HepG2 (cell line): ENCODE data around the gene LIF. TPM values are rescaled to one million over a fixed set of nuclear protein-coding genes. Genes with fewer than 3 reads are reported as not detected.

Experiments used
- AGO1 ChIP-seq: fragments of 200-400 bp; formaldehyde crosslinking; IDR thresholded peaks from 2 replicates; pipeline ENCODE4 v1.6.1; 2017; ENCODE audit warnings: mild to moderate bottlenecking, low read depth, low read length, moderate library complexity; ENCODE audit not compliant: poor library complexity, severe bottlenecking
- ATF5 ChIP-seq: sonication (generic); formaldehyde crosslinking; IDR thresholded peaks from 2 replicates; pipeline ENCODE4 v1.4.0; 2020; ENCODE audit warnings: mild to moderate bottlenecking, low read depth, missing genetic modification reagents
- FOXM1 ChIP-seq: sonication (generic); formaldehyde crosslinking; IDR thresholded peaks from 2 replicates; pipeline ENCODE4 v1.5.0; 2020; ENCODE audit warnings: missing genetic modification reagents
- FOXP1 ChIP-seq, 2 experiments: fragments of 450-650 bp in 1 of 2; IDR thresholded peaks; 2 replicates each; pipeline ENCODE4 v1.6.1; 2017 to 2018; ENCODE audit warnings: antibody characterized with exemption in 1 of 2
- GABPB1 ChIP-seq: IDR thresholded peaks from 2 replicates; pipeline ENCODE4 v1.6.1; 2016; ENCODE audit warnings: mild to moderate bottlenecking, missing genetic modification reagents, moderate library complexity, missing compliant biosample characterization
- KDM1A ChIP-seq: IDR thresholded peaks from 2 replicates; pipeline ENCODE4 v1.6.1; 2016; ENCODE audit warnings: missing compliant biosample characterization
- MAFG ChIP-seq: sonication (generic); formaldehyde crosslinking; IDR thresholded peaks from 2 replicates; pipeline ENCODE4 v1.5.1; 2020; ENCODE audit warnings: mild to moderate bottlenecking, missing genetic modification reagents
- MBNL3 ChIP-seq: fragments of 250-450 bp; sonication (Bioruptor Pico); conservative IDR thresholded peaks from 2 replicates; pipeline ENCODE4 v1.8.0; 2022; ENCODE audit warnings: mild to moderate bottlenecking, inconsistent platforms
- NFIC ChIP-seq: IDR thresholded peaks from 2 replicates; pipeline ENCODE4 v1.6.1; 2012; ENCODE audit warnings: mild to moderate bottlenecking, low read length, inconsistent platforms
- NKX3-1 ChIP-seq: sonication (generic); formaldehyde crosslinking; IDR thresholded peaks from 2 replicates; pipeline ENCODE4 v1.5.0; 2020; ENCODE audit warnings: missing genetic modification reagents
- NRL ChIP-seq: sonication (generic); formaldehyde crosslinking; IDR thresholded peaks from 2 replicates; pipeline ENCODE4 v1.5.0; 2020; ENCODE audit warnings: missing genetic modification reagents, mild to moderate bottlenecking, moderate library complexity, borderline replicate concordance
- RELA ChIP-seq: sonication (generic); formaldehyde crosslinking; IDR thresholded peaks from 2 replicates; pipeline ENCODE4 v1.4.0; 2020; ENCODE audit warnings: missing genetic modification reagents
- ZHX1 ChIP-seq: sonication (generic); formaldehyde crosslinking; IDR thresholded peaks from 2 replicates; pipeline ENCODE4 v1.8.1; 2022; ENCODE audit warnings: low read depth, mild to moderate bottlenecking, missing genetic modification reagents
- ZNF10 ChIP-seq: sonication (generic); formaldehyde crosslinking; IDR thresholded peaks from 2 replicates; pipeline ENCODE4 v1.4.0; 2020; ENCODE audit warnings: mild to moderate bottlenecking, low read depth, missing genetic modification reagents, borderline replicate concordance
- ZNF460 ChIP-seq: sonication (generic); formaldehyde crosslinking; IDR thresholded peaks from 2 replicates; pipeline ENCODE4 v1.5.1; 2020; ENCODE audit warnings: missing genetic modification reagents, mild to moderate bottlenecking, borderline replicate concordance
- ZNF484 ChIP-seq: sonication (generic); formaldehyde crosslinking; IDR thresholded peaks from 2 replicates; pipeline ENCODE4 v1.5.1; 2020; ENCODE audit warnings: mild to moderate bottlenecking, low read depth, missing genetic modification reagents, borderline replicate concordance
- ZNF710 ChIP-seq: sonication (generic); formaldehyde crosslinking; IDR thresholded peaks from 2 replicates; pipeline ENCODE4 v1.5.0; 2020; ENCODE audit warnings: mild to moderate bottlenecking, missing genetic modification reagents, borderline replicate concordance
- ZNF768 ChIP-seq: sonication (generic); formaldehyde crosslinking; IDR thresholded peaks from 2 replicates; pipeline ENCODE4 v1.4.0; 2020; ENCODE audit warnings: missing genetic modification reagents
- ZNF800 ChIP-seq: sonication (generic); formaldehyde crosslinking; IDR thresholded peaks from 2 replicates; pipeline ENCODE4 v1.4.0; 2020; ENCODE audit warnings: missing genetic modification reagents
- ZNF850 ChIP-seq: sonication (generic); formaldehyde crosslinking; conservative IDR thresholded peaks from 2 replicates; pipeline ENCODE4 v1.9.0; 2021; ENCODE audit warnings: mild to moderate bottlenecking, missing genetic modification reagents
- polyA plus RNA-seq, 8 experiments: library from polyadenylated mRNA; depleted of rRNA in 3 of 8; stranded (reverse) in 7 of 8; unstranded in 1 of 8; fragments of >200 nt; fragmentation: Illumina TruSeq in 4 of 8; extraction: Trizol in 4 of 8; gene quantifications; 2 replicates each; pipeline versions ENCODE4 v1.2.1 to v1.2.3, GENCODE V29; 2011 to 2016; ENCODE audit warnings: low read depth in 4 of 8, missing spikeins in 1 of 8, mixed read lengths in 1 of 8; ENCODE audit not compliant: insufficient read depth in 1 of 8
- total RNA-seq, 5 experiments: library from RNA; depleted of rRNA; stranded (reverse); fragments of >200 nt; fragmentation: Illumina TruSeq; extraction: Trizol; gene quantifications; 2 replicates each; pipeline ENCODE4 v1.2.3, GENCODE V29; 2016; ENCODE audit warnings: low read depth in 1 of 5
- TF ChIP-seq, protein P1 (sequence below): sonication (generic); formaldehyde crosslinking; IDR thresholded peaks from 2 replicates; pipeline ENCODE4 v1.8.0; 2022; ENCODE audit warnings: mild to moderate bottlenecking, missing genetic modification reagents, moderate library complexity

Gene LIF
- total and polyA plus RNA-seq, 2 of the 13 experiments (the other 11 are each of a cell fraction or from before 2014, with no cell fraction given), result 3.6 to 8.5 TPM

DNA sequence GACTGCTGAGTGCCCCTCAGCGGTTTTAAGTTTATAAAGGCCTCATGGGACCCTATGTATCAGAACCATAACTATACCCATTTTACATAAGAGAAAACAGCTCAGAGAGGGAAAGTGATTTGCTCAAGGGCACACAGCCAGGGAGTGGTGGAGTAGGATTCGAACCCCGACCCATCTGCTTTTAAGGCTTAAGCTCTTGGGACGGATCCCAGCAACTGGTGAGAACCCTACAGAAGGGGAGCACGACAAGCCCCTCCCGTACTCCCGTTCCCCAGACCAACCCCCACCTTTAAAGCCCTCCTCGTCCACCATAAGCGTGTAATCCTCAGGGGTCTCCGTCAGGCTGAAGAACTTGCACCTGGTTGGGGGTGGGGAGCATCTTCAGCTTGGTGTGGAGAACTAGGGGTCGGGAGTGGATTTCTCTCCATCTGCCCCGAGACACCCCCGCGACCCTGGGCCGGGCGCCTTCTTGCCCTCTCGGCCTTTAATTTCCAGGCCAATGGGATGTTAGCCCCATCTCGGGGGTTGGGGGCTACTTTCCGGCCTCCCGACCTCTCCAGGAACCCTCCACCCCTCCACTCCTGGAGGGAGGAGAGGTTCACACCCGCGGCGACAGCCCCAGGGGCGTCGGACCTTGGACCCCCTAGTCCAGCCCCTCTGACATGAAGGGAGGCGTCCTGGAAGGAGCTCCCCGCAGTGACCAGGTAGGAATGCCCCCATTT is 42.0 kb upstream of the LIF start (continued):
- 0 out of 2 replicates have a peak, but pooled peaks have one; percentile 38 for TF ChIP-seq KDM1A (CRISPR knock-in tag)
- no peak for TF ChIP-seq NFIC
- TF ChIP-seq ZNF10 (CRISPR knock-in tag), result no peak
- TF ChIP-seq GABPB1, result no peak
- no peak for TF ChIP-seq ZNF710 (CRISPR knock-in tag)
- no peak for TF ChIP-seq ATF5
- TF ChIP-seq MBNL3 (CRISPR knock-in tag), result no peak
- TF ChIP-seq NKX3-1 (CRISPR knock-in tag), result no peak
- TF ChIP-seq, protein P1, sequence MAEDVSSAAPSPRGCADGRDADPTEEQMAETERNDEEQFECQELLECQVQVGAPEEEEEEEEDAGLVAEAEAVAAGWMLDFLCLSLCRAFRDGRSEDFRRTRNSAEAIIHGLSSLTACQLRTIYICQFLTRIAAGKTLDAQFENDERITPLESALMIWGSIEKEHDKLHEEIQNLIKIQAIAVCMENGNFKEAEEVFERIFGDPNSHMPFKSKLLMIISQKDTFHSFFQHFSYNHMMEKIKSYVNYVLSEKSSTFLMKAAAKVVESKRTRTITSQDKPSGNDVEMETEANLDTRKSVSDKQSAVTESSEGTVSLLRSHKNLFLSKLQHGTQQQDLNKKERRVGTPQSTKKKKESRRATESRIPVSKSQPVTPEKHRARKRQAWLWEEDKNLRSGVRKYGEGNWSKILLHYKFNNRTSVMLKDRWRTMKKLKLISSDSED (CRISPR knock-in tag), result no peak
- TF ChIP-seq MAFG (CRISPR knock-in tag), result no peak
- 0 out of 2 replicates have a peak, but pooled peaks have one; percentile 21 for TF ChIP-seq ZNF850 (CRISPR knock-in tag)
- 0 out of 2 replicates have a peak, but pooled peaks have one; percentile 45 for TF ChIP-seq NRL (CRISPR knock-in tag)
- TF ChIP-seq FOXM1 (CRISPR knock-in tag), result no peak
- TF ChIP-seq ZNF484 (CRISPR knock-in tag), result no peak
- no peak for TF ChIP-seq ZHX1 (CRISPR knock-in tag)
- TF ChIP-seq ZNF768, result peak; percentile 90
- no peak for TF ChIP-seq RELA
- no peak for TF ChIP-seq FOXP1 (IDR thresholded peaks at IDR 0.05)
- no peak for TF ChIP-seq FOXP1 (CRISPR knock-in tag; IDR thresholded peaks at IDR 0.05)
- TF ChIP-seq AGO1, result no peak
- TF ChIP-seq ZNF460, result no peak; the same call in 1 of the 2 replicates
- 0 out of 2 replicates have a peak, but pooled peaks have one; percentile 9 for TF ChIP-seq ZNF800 (CRISPR knock-in tag)
